Gastrocnemius medialis (tissue), 4 donors: ENCODE measurements around the gene TRIM14. TPM values are rescaled to one million over a fixed set of nuclear protein-coding genes. Genes with fewer than 3 reads are reported as not detected.

ENCODE experiments used
- ATAC-seq, 2 donors: fragments of 150-250 bp; one replicate each; pipeline ENCODE4 v1.9.1; 2016
- DNase-seq, 2 donors: peaks; one replicate each; pipeline ENCODE4 v3.0.0-alpha.2; 2019
- H3K27ac ChIP-seq, 4 donors: fragments of 200-600 bp; sonication (generic); 1 replicate in 1 of 4; 2 replicates in 3 of 4; pipeline ENCODE4 v1.5.1; 2016 to 2018; ENCODE audit warnings: mild to moderate bottlenecking in 2 of 4, moderate library complexity in 1 of 4
- H3K27me3 ChIP-seq, 3 donors: fragments of 200-600 bp; sonication (generic) in 2 of 3; 1 replicate in 1 of 3; 2 replicates in 2 of 3; pipeline versions ENCODE4 v1.5.1 to v1.6.0; 2016 to 2019; ENCODE audit warnings: mild to moderate bottlenecking in 1 of 3, moderate library complexity in 1 of 3
- H3K36me3 ChIP-seq, 2 donors: fragments of 200-600 bp; sonication (generic) in 1 of 2; one replicate each; pipeline ENCODE4 v1.5.1; 2017 to 2018
- H3K4me1 ChIP-seq, 2 donors: fragments of 200-600 bp; sonication (generic) in 1 of 2; one replicate each; pipeline ENCODE4 v1.5.1; 2016 to 2017; ENCODE audit warnings: mild to moderate bottlenecking in 2 of 2
- H3K4me3 ChIP-seq, 4 donors: fragments of 200-600 bp; sonication (generic) in 3 of 4; 1 replicate in 1 of 4; 2 replicates in 3 of 4; pipeline ENCODE4 v1.5.1; 2016 to 2019; ENCODE audit warnings: mild to moderate bottlenecking in 2 of 4
- H3K9me3 ChIP-seq, 3 donors: fragments of 200-600 bp; sonication (generic) in 2 of 3; 1 replicate in 1 of 3; 2 replicates in 2 of 3; pipeline ENCODE4 v1.5.1; 2016 to 2019
- CTCF ChIP-seq, 5 experiments: fragments of 450-650 bp in 3 of 5; fragments of 200-600 bp in 2 of 5; sonication (generic) in 2 of 5; IDR thresholded peaks in 4 of 5; conservative IDR thresholded peaks in 1 of 5; 1 replicate in 4 of 5; 2 replicates in 1 of 5; pipeline ENCODE4 v1.5.1; 2016 to 2019; ENCODE audit warnings: antibody characterized with exemption in 5 of 5, mild to moderate bottlenecking in 3 of 5, moderate library complexity in 3 of 5
- POLR2A ChIP-seq, 2 donors: fragments of 450-650 bp; IDR thresholded peaks; one replicate each; pipeline ENCODE4 v1.6.1; 2017; ENCODE audit warnings: antibody characterized with exemption in 2 of 2, mild to moderate bottlenecking in 2 of 2, moderate library complexity in 2 of 2
- in situ Hi-C, 4 donors: fragments of 200-750 bp; cut with MboI; loops; one replicate each; pipeline versions ENCODE4 v1.15.0 to v1.8.0; 2017; ENCODE audit warnings: low sequenced_read_pairs in 4 of 4
- intact Hi-C: fragments of 100-400 bp; cut with DNase I; formaldehyde crosslinking; loops from one replicate; pipeline ENCODE4 v1.15.1; 2023; ENCODE audit warnings: low total_unique reads
- total RNA-seq, 4 donors: library from RNA; depleted of rRNA; stranded (reverse); fragments of >200 nt; gene quantifications; one replicate each; pipeline versions ENCODE4 v1.1.0 to v1.2.3, GENCODE V29; 2016

Gene TRIM14
- total RNA-seq, 4 donors from 2014 or later: 1.1 to 3.2 (median 1.3) TPM

GRCh38 chr9:98031169-98031568 lies 87.9 kb downstream of the TRIM14 start:
- in situ Hi-C loops: loop anchor here (10.0 to 25.0 kb wide), 4 partner anchors 46 to 119 kb away; partner anchors contain the start of genes ANP32B (in 3 of the 4) and TRMO (in 2 of the 4)
- Histone ChIP-seq H3K27me3 (no peaks in the 10 kb centered on the region), H3K9me3 (no peaks in the 10 kb centered on the region), H3K27ac (no peak overlapping the region), H3K4me3 (no peak overlapping the region), H3K4me1 (peaks cover 17 to 18% of the 10 kb centered on the region in 2 donors), H3K36me3 (no peaks in the 10 kb centered on the region)
- intact Hi-C loops: loop anchor here (10.0 kb wide), 1 partner anchor 336 kb away; the partner anchor contains the start of gene XPA
- no peak for DNase-seq
- no peak for ATAC-seq
- TF ChIP-seq POLR2A (IDR thresholded peaks at IDR 0.05) (no peak), CTCF (IDR thresholded peaks at IDR 0.05 in 4 of 5, conservative IDR thresholded peaks at IDR 0.05 in 1 of 5) (no peak)

- no peak for DNase-seq
- Histone ChIP-seq H3K27ac (no peak overlapping the region), H3K9me3 (no peaks in the 10 kb centered on the region), H3K27me3 (no peaks in the 10 kb centered on the region), H3K4me3 (no peak overlapping the region), H3K4me1 (peaks cover 17 to 18% of the 10 kb centered on the region in 2 donors), H3K36me3 (no peaks in the 10 kb centered on the region)
- intact Hi-C loops (no loop called here), in situ Hi-C loops (loop anchor here in 2 of 4 donors (25.0 kb wide), 2 partner anchors 112 to 337 kb away; partner anchors contain the start of genes TRMO (in 1 of the 2) and XPA (in 1 of the 2))
- no peak for ATAC-seq
- TF ChIP-seq CTCF (IDR thresholded peaks at IDR 0.05 in 4 of 5, conservative IDR thresholded peaks at IDR 0.05 in 1 of 5) (no peak), POLR2A (IDR thresholded peaks at IDR 0.05) (no peak)
Measured at GRCh38 chr9:98024702-98025101, 94.3 kb downstream of the TRIM14 start.

GRCh38 chr9:98022447-98022846 lies 96.6 kb downstream of the TRIM14 start:
- no peak for ATAC-seq
- Histone ChIP-seq H3K27ac (peak overlapping the region in 3 of 4 donors; percentile 46 to 74 (median 72)), H3K36me3 (no peaks in the 10 kb centered on the region), H3K4me1 (peaks cover 34% of the 10 kb centered on the region in 2 donors), H3K27me3 (no peaks in the 10 kb centered on the region), H3K4me3 (no peak overlapping the region), H3K9me3 (no peaks in the 10 kb centered on the region)
- no peak for DNase-seq
- TF ChIP-seq POLR2A (IDR thresholded peaks at IDR 0.05) (no peak), CTCF (IDR thresholded peaks at IDR 0.05 in 4 of 5, conservative IDR thresholded peaks at IDR 0.05 in 1 of 5) (no peak)
- intact Hi-C loops: no loop called here
- in situ Hi-C loops: loop anchor here in 1 of 4 donors (25.0 kb wide), 1 partner anchor 335 kb away; the partner anchor contains the start of gene XPA

- no peak overlapping the region for H3K4me3 ChIP-seq
- H3K4me1 ChIP-seq: peaks cover 40 to 41% of the 10 kb centered on the region in 2 donors
- TF ChIP-seq CTCF (IDR thresholded peaks at IDR 0.05 in 4 of 5, conservative IDR thresholded peaks at IDR 0.05 in 1 of 5) (no peak), POLR2A (IDR thresholded peaks at IDR 0.05) (no peak)
- peaks cover 0 to 2% of the 10 kb centered on the region in 2 donors for H3K36me3 ChIP-seq
- intact Hi-C loops: no loop called here
- peak; percentile 70 to 77 for ATAC-seq
- peak; percentile 64 to 77 for DNase-seq
- H3K9me3 ChIP-seq: no peaks in the 10 kb centered on the region
- no peaks in the 10 kb centered on the region for H3K27me3 ChIP-seq
- in situ Hi-C loops: loop anchor here in 1 of 4 donors (25.0 kb wide), 1 partner anchor 334 kb away; the partner anchor contains the start of gene XPA
- H3K27ac ChIP-seq: peak overlapping the region; percentile 46 to 74 (median 64)
Measured at GRCh38 chr9:98021306-98022040, 97.5 kb downstream of the TRIM14 start.
